NOMO-1 (cell line): ENCODE data around the gene SIX3.
A peak's percentile ranks its signal among the peaks of the same experiment; 100 is the strongest.

Experiments used
- DNase-seq, 2 experiments: peaks; one replicate each; lab custom pipeline; 2025; ENCODE audit not compliant: unreplicated experiment in 2 of 2; lab: John Stamatoyannopoulos, UW

Gene SIX3

GRCh38 chr2:44954889-44955592 lies 13.5 kb downstream of the SIX3 start:
- no peak for DNase-seq

DNA sequence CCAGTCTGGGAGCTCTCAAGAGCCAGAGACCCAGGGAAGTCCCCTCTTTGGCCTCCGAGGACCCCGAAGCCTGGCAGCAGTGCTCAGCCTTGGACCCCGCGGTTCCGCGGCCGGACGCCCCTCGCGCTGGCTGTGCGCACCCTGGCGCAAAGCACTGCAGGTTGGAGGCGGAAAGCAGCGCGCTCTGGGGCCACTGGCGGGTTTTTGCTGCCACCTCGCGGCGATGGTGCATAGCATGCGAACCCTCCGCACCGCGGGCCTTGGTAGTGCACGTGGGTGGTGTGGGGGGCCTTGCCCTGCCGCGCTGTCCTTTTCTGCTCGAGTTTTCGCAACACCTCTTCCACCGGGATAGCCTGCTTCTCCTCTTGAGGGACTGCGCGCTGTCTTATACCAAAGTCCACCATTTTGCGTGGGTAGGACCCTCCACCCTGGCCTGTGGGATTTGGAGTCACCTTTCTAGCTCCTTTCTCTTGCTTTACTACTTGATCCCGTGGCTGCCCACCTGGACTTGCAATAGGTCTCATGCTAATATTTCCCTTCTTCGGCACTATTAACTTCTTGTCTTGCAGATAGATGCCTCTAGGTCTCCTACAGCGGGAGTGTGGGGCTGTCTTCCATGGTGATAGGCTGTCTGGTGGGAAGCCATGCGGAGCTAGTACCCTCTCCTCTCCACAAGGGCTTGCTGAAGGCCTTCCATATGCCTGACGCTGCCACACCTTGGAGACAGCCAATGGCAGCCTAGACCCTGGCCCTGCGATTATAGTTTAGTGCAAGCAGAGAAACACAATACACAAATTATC lies 14.3 kb downstream of the SIX3 start:
- DNase-seq, result peak; percentile 56 to 79

DNA sequence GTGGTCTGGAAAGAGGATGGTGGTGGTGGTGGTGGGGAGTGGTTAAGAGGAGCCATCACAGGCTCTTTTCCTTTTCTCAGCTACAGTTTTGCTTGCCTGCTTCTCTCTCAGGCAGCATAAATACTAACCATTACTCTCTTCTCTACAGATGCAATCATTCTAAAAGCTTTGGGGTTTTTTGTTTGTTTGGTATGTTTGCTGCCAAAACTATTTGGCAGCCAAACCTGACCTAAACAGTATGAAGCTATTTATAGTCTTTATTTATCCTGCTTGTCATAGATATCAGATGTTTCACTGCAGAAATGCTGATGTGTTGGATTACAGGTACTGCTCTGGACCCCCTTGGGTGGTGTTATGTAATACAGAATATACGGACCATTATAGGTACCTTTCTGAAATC lies 15.3 kb downstream of the SIX3 start:
- DNase-seq, result no peak

DNA sequence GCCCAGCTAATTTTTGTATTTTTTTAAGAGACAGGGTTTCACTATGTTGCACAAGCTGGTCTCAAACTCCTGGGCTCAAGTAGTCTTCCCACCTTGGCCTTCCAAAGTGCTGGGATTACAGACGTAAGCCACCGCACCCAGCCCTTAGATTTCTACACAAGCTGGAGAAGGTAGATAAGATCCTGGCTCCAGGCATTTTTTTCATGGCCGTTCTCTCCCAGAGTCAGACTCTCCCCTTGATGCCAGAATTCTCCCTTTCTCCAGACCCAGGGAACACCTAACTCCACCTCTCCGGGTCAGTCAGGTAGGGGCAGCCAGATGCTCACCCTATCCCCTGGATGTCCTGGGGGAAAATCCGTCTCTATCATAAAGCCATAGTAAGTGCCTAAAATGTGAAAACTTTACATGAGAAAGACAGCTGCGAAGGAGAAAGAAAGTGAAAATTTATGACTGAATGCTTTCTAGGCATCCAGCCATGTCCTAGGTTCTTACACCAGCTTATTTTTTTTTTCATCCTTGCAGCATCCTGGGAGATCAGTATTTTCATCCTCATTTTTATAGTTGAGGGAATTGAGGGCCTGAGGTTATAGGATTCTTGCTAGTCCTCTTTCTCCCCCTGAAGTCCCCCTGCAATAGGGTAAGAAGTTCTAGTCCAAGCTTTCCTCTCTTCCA lies 16.3 kb downstream of the SIX3 start:
- no peak for DNase-seq

DNA sequence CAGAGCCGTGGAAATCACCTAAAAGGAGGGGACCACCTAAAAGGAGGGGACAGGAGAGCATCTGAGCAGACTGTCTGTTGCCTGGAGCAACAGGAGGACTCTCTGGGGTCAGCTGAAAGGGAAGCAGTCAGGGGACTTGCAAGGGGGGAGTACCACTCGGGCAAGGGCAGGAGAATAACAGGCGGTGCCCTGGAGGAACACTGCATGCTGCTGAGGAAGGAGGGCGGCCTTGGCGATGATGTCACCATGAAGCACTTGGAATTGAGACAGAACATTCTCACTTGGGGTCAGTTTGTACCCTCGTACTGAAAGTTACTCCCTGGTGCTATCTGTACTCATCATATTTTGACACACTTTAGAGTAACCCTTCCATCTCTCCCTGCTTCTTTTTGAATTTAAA lies 18.4 kb downstream of the SIX3 start:
- DNase-seq, result no peak

DNA sequence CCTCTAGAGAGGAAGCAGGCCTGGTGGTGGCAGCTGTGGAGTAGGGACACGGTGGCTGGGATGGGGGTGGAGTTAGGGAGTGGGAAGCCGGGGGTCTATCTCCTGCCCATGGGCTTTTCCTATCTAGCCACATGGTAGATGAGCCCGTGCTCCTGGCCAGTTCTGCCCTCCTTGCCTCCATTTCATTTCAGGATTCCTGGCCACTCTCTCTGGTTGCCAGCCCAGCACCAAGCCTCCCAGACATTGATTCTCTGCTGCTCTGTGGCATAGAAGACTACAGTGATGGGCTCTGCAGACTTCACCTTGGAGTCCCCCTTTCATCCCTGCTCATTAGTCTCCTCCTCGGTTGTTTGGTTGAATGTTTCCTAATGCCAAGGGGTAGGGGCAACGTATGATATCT lies 19.4 kb downstream of the SIX3 start:
- DNase-seq, result no peak

DNA sequence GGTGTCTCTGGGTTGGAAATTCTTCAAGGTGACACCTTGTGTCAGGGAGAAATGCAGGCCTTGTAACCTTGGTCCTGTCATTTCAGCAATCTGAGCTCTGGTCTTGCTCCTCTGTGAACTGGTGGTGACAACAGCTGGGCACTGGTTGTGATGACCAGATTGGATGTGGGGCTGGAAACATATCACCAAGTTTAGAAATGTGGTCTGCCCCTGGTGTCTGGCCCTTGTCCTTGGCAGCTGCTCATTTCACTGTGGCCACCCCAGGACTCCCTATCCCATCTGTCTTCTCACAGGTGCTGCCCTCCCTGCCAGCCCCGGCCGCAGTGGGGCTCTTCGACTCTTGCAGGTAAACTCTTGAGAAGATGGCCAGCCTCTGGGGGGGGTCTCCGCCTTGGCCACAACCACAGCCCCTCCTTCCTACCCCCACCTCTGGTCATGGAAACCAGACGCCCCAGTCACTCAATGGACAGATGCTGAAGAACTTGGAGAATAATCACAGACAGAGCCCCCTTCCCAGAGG lies 20.7 kb downstream of the SIX3 start:
- no peak for DNase-seq

- no peak for DNase-seq
These were observed 23.3 kb downstream of the SIX3 start for GRCh38 chr2:44964752-44965236.

- no peak for DNase-seq
These were observed 24.2 kb downstream of the SIX3 start for GRCh38 chr2:44965684-44966083.

DNA sequence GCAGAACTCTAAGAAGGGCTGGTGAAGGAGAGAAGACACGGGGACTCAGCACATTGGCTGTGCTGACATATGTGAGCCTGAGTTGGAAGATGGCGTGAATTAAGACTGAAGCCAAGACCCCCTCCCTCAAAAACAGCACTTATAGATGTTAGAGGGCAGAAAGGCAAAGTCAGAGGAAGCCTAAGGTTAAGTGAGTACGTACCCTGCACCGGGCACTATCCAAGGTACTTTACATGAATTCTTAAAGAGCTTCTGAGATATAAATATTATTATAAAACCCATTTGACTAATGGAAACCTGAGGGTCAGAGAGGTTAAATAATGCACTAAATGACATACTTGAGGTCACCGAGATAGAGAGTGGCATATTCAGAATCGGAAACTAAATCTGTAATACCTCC lies 25.6 kb downstream of the SIX3 start:
- no peak for DNase-seq

- DNase-seq, result no peak
These were observed 26.4 kb downstream of the SIX3 start for GRCh38 chr2:44967727-44968432.

- no peak for DNase-seq
These were observed 28.4 kb downstream of the SIX3 start for GRCh38 chr2:44969936-44970335.

GRCh38 chr2:44970846-44971450 lies 29.4 kb downstream of the SIX3 start:
- no peak for DNase-seq

DNA sequence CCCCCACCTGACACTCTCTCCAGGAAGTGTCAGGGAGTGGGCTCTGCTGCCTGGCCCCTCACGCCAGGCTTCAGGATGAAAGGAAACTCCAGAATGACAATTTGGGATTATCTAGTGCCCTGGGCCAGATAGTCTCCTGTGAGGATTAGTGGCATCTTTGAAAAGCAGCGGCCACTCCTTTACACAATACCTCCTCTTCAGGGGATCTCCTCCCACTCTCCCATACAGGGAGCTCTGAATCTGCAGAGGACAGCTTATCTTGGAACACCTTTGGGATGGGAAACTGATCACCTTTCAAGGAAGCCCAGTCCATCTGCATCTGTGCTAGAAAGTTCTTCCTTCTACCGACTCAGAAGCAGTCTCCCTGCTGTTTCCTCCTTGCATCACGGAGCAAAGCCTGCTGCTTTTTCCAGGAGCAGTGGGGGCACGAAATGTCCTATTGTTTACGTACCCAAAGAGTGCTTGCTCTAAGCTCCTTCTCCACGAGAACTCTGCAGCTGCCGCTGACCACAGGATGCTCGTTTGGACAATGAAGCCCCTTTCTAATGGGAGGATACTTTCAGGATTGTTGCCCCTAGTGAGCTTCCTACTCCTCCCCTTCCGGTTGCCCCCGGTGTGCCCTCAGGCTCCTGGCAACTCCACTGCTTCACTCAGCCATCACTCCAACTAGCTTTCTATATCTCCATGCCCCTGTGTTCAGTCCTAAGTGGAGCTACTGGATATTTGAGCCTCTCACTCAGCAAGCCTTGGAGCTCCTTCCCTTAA lies 31.5 kb downstream of the SIX3 start:
- DNase-seq, result no peak

DNA sequence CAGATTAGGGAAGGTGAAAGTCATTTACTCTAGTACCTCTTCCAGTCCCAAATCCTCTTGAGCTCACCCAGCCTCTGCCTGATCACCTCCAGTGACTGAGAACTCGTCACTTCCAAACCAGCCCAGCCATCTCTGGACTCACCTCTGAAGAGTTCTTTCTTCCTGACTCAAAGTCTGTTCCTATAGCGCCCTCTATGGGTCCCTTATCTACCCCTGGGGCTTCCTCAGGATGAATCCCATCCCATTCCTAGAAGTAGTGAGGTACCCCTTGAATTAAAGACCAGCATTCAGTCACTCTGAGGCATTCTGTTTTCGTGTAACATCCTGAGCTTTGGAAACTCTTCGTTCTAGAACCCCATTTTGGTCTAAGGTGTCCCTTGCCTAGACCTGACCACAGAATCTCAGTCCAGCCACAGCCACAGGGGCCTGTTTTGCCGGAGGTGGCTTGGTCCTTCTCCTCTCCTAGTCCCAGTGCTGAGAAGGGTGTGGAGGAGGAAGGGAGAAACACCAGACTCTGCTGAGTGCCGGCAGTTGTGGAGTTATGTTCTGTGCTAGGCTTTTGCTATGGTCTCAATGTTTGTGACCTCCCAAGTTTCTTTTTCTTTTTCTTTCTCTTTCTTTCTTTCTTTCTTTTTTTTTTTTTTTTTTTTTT lies 32.7 kb downstream of the SIX3 start:
- DNase-seq, result peak in 1 of 2 experiments; percentile 17

GRCh38 chr2:44975571-44976450 lies 34.3 kb downstream of the SIX3 start:
- no peak for DNase-seq

GRCh38 chr2:44979581-44979980 lies 38.1 kb downstream of the SIX3 start:
- DNase-seq, result no peak
